CD14-positive monocyte (primary cell): ENCODE measurements around the gene WDR49. TPM values are rescaled to one million over a fixed set of nuclear protein-coding genes. Genes with fewer than 3 reads are reported as not detected.

Source experiments
- DNase-seq, 3 donors: peaks; one replicate each; pipeline ENCODE4 v3.0.0-alpha.2; 2011 to 2022
- H2AFZ ChIP-seq: 2 replicates; pipeline ENCODE4 v1.6.0; 2012; ENCODE audit warnings: mild to moderate bottlenecking, low read depth, low read length, inconsistent platforms; ENCODE audit not compliant: insufficient read depth, poor library complexity, severe bottlenecking
- H3K27ac ChIP-seq, 2 donors: 1 replicate in 1 of 2; 2 replicates in 1 of 2; pipeline ENCODE4 v1.5.1; 2012 to 2013; ENCODE audit warnings: low read length in 2 of 2, control low read depth in 1 of 2, inconsistent platforms in 1 of 2, low read depth in 1 of 2, mild to moderate bottlenecking in 1 of 2
- H3K27me3 ChIP-seq, 2 donors: one replicate each; pipeline versions ENCODE4 v1.6.0 to v1.6.1; 2011 to 2013; ENCODE audit warnings: low read length in 2 of 2; ENCODE audit not compliant: control insufficient read depth in 2 of 2, insufficient read depth in 2 of 2
- H3K36me3 ChIP-seq, 2 donors: replicated peaks in 1 of 2; 1 replicate in 1 of 2; 2 replicates in 1 of 2; pipeline versions ENCODE4 v1.5.1 to v1.6.1; 2012 to 2013; ENCODE audit warnings: low read length in 2 of 2, control low read depth in 1 of 2, inconsistent platforms in 1 of 2, mild to moderate bottlenecking in 1 of 2; ENCODE audit not compliant: insufficient read depth in 2 of 2, control insufficient read depth in 1 of 2
- H3K4me1 ChIP-seq, 2 donors: 1 replicate in 1 of 2; 2 replicates in 1 of 2; pipeline versions ENCODE4 v1.5.1 to v1.6.1; 2012 to 2013; ENCODE audit warnings: low read length in 2 of 2, control low read depth in 1 of 2, inconsistent platforms in 1 of 2, mild to moderate bottlenecking in 1 of 2, moderate library complexity in 1 of 2; ENCODE audit not compliant: insufficient read depth in 2 of 2, control insufficient read depth in 1 of 2
- H3K4me2 ChIP-seq: replicated peaks from 2 replicates; pipeline ENCODE3; 2012; ENCODE audit warnings: low read length, moderate library complexity, mild to moderate bottlenecking; ENCODE audit not compliant: poor library complexity, severe bottlenecking; ENCODE audit errors: extremely low read depth
- H3K4me3 ChIP-seq, 3 experiments: fragments of 200-600 bp in 1 of 3; sonication (generic) in 1 of 3; replicated peaks in 1 of 3; 1 replicate in 2 of 3; 2 replicates in 1 of 3; pipeline ENCODE4 v1.5.1; 2011 to 2013; ENCODE audit warnings: low read length in 3 of 3, mild to moderate bottlenecking in 3 of 3, control low read depth in 2 of 3, low read depth in 2 of 3, inconsistent platforms in 1 of 3, moderate library complexity in 1 of 3
- H3K79me2 ChIP-seq: 2 replicates; pipeline ENCODE4 v1.6.0; 2012; ENCODE audit warnings: mild to moderate bottlenecking, control low read depth, inconsistent platforms, low read length, moderate library complexity; ENCODE audit not compliant: insufficient read depth
- H3K9ac ChIP-seq: 2 replicates; pipeline ENCODE4 v1.6.0; 2017; ENCODE audit warnings: low read length, mild to moderate bottlenecking; ENCODE audit not compliant: insufficient read depth, poor library complexity, severe bottlenecking
- H3K9me3 ChIP-seq, 2 donors: replicated peaks in 1 of 2; 1 replicate in 1 of 2; 2 replicates in 1 of 2; pipeline versions ENCODE4 v1.5.1 to v1.6.1; 2012 to 2013; ENCODE audit warnings: low read length in 2 of 2, control low read depth in 1 of 2; ENCODE audit not compliant: control insufficient read depth in 1 of 2, insufficient read depth in 1 of 2
- H4K20me1 ChIP-seq: 2 replicates; pipeline ENCODE4 v1.6.0; 2012; ENCODE audit warnings: mild to moderate bottlenecking, low read length, control low read depth, moderate library complexity; ENCODE audit not compliant: insufficient read depth
- H3K27ac Mint-ChIP-seq, 7 donors: one replicate each; pipeline ENCODE4 v1.8.0; 2020; ENCODE audit warnings: mild to moderate bottlenecking in 7 of 7, mixed read lengths in 7 of 7, moderate library complexity in 6 of 7, inconsistent platforms in 2 of 7
- H3K27me3 Mint-ChIP-seq, 3 donors: one replicate each; pipeline ENCODE4 v1.8.0; 2021 to 2022; ENCODE audit warnings: low read depth in 3 of 3, mild to moderate bottlenecking in 3 of 3, mixed read lengths in 3 of 3, moderate library complexity in 3 of 3, inconsistent platforms in 1 of 3
- H3K36me3 Mint-ChIP-seq, 2 donors: one replicate each; pipeline ENCODE4 v1.8.0; 2020; ENCODE audit warnings: mixed read lengths in 2 of 2, inconsistent platforms in 1 of 2, mild to moderate bottlenecking in 1 of 2
- H3K4me1 Mint-ChIP-seq: one replicate; pipeline ENCODE4 v1.8.0; 2020; ENCODE audit warnings: mild to moderate bottlenecking, mixed read lengths
- H3K4me3 Mint-ChIP-seq, 2 donors: one replicate each; pipeline ENCODE4 v1.8.0; 2020; ENCODE audit warnings: mild to moderate bottlenecking in 2 of 2, mixed read lengths in 2 of 2, moderate library complexity in 1 of 2
- H3K9me3 Mint-ChIP-seq, 7 donors: one replicate each; pipeline ENCODE4 v1.8.0; 2020 to 2022; ENCODE audit warnings: mixed read lengths in 7 of 7, mild to moderate bottlenecking in 6 of 7, moderate library complexity in 6 of 7, inconsistent platforms in 2 of 7
- WGBS: methylation state at CpG from one replicate; pipeline ENCODE4 v1.1.5; 2013; ENCODE audit warnings: missing lambda C conversion rate; ENCODE audit not compliant: insufficient coverage; 5-methylcytosine and 5-hydroxymethylcytosine counted together
- intact Hi-C, 2 donors: fragments of 100-400 bp; cut with micrococcal nuclease; formaldehyde crosslinking; loops; one replicate each; pipeline versions ENCODE4 v1.15.0 to v1.15.1; 2023
- polyA plus RNA-seq, 3 donors: library from polyadenylated mRNA; depleted of rRNA in 1 of 3; unstranded in 2 of 3; stranded (reverse) in 1 of 3; fragments of 300-500 nt in 2 of 3; fragments of >200 nt in 1 of 3; fragmentation: Illumina TruSeq in 2 of 3; gene quantifications; 1 replicate in 2 of 3; 2 replicates in 1 of 3; pipeline ENCODE4 v1.2.3, GENCODE V29; 2012 to 2021
- TF ChIP-seq, protein P1 (sequence below): fragments of 200-600 bp; IDR thresholded peaks from one replicate; pipeline ENCODE4 v1.8.0; 2022; ENCODE audit warnings: antibody characterized with exemption, mild to moderate bottlenecking

WDR49 gene
- polyA plus RNA-seq, 3 donors: 1.1 to 5.0 (median 4.2) TPM

DNA sequence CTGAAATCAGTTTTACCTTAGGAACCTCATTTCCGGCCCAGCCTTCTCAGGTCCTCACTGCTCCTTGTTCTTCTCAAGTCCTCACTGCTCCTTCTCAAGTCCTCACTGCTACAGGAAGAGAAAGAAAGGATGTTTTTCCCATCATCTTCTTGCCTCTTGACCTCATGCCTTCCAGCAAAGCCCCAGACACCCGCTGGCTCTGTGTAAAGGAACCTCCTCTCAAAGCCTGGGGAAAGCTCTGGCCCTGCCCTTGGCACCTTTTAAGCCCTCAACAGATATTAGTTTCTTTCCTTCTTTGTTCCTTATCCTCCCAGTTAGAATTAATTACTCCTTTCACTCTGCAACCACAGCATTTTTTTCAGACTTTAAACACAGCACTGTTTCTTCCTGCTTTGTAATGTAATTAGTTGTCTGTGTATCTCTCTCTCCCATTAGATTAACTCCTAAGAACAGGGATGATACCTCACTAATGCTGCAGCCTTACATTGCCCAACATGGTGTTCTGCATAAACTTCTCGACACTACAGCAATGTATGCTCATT lies 4.0 kb upstream of the WDR49 start:
- Mint-ChIP-seq H3K4me3 (no peak overlapping the region), H3K36me3 (peaks cover 0 to 3% of the 10 kb centered on the region in 2 donors), H3K4me1 (peaks cover 12% of the 10 kb centered on the region), H3K9me3 (peaks cover 2 to 15% (median 8%) of the 10 kb centered on the region in 7 donors), H3K27me3 (peaks cover 0 to 3% (median 0%) of the 10 kb centered on the region in 3 donors), H3K27ac (peak overlapping the region in 2 of 7 donors; percentile 26 to 70)
- H4K20me1 ChIP-seq: no peaks in the 10 kb centered on the region
- H3K4me2 ChIP-seq: no peak overlapping the region
- peaks cover 0 to 2% of the 10 kb centered on the region in 2 donors for H3K9me3 ChIP-seq
- peak overlapping the region; percentile 0 for H2AFZ ChIP-seq
- no peaks in the 10 kb centered on the region for H3K79me2 ChIP-seq
- no peak overlapping the region for H3K4me3 ChIP-seq
- no peak for DNase-seq
- TF ChIP-seq, protein P1, sequence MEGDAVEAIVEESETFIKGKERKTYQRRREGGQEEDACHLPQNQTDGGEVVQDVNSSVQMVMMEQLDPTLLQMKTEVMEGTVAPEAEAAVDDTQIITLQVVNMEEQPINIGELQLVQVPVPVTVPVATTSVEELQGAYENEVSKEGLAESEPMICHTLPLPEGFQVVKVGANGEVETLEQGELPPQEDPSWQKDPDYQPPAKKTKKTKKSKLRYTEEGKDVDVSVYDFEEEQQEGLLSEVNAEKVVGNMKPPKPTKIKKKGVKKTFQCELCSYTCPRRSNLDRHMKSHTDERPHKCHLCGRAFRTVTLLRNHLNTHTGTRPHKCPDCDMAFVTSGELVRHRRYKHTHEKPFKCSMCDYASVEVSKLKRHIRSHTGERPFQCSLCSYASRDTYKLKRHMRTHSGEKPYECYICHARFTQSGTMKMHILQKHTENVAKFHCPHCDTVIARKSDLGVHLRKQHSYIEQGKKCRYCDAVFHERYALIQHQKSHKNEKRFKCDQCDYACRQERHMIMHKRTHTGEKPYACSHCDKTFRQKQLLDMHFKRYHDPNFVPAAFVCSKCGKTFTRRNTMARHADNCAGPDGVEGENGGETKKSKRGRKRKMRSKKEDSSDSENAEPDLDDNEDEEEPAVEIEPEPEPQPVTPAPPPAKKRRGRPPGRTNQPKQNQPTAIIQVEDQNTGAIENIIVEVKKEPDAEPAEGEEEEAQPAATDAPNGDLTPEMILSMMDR: no peak
- H3K27ac ChIP-seq: no peak overlapping the region
- H3K4me1 ChIP-seq: peaks cover 9% of the 10 kb centered on the region in 2 donors
- 83% methylated on average over 1 of the region's 3 CpGs for WGBS
- no peaks in the 10 kb centered on the region for H3K27me3 ChIP-seq
- intact Hi-C loops: no loop called here
- no peak overlapping the region for H3K9ac ChIP-seq
- H3K36me3 ChIP-seq: no peaks in the 10 kb centered on the region

DNA sequence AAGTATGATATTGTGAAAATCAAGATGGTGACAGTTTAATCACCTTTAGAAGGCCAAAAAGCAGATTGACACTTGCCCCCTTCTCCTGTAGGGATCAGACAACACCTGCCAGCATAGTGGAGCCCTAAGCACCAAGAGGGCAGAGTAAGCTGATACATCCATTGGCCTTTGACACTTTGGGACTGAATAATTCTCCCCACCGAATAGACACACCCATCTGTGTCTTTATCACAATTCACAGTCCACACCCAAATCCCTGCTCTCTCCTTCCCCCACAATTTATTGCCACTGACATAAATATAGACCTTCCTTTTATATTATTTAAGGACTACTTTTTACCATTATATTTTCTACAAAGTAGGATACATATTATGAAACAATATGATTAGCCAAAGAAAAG lies 3.1 kb upstream of the WDR49 start:
- no peaks in the 10 kb centered on the region for H4K20me1 ChIP-seq
- Mint-ChIP-seq H3K9me3 (peaks cover 2 to 15% (median 8%) of the 10 kb centered on the region in 7 donors), H3K27me3 (peaks cover 0 to 3% (median 0%) of the 10 kb centered on the region in 3 donors), H3K4me1 (peaks cover 20% of the 10 kb centered on the region), H3K4me3 (no peak overlapping the region), H3K27ac (peak overlapping the region in 2 of 7 donors; percentile 1 to 24), H3K36me3 (peaks cover 0 to 3% of the 10 kb centered on the region in 2 donors)
- H3K27me3 ChIP-seq: no peaks in the 10 kb centered on the region
- H3K9ac ChIP-seq: no peak overlapping the region
- H3K4me3 ChIP-seq: no peak overlapping the region
- peaks cover 15 to 19% of the 10 kb centered on the region in 2 donors for H3K4me1 ChIP-seq
- TF ChIP-seq, protein P1: no peak
- peaks cover 9% of the 10 kb centered on the region for H3K79me2 ChIP-seq
- DNase-seq: no peak
- no peak overlapping the region for H3K27ac ChIP-seq
- no CpG with 5 or more reads among the region's 1 CpG for WGBS
- H3K9me3 ChIP-seq: peaks cover 0 to 2% of the 10 kb centered on the region in 2 donors
- intact Hi-C loops: no loop called here
- no peak overlapping the region for H3K4me2 ChIP-seq
- no peak overlapping the region for H2AFZ ChIP-seq
- no peaks in the 10 kb centered on the region for H3K36me3 ChIP-seq
